ENCODE measurements around the gene MAT1A. TPM values are rescaled to one million over a fixed set of nuclear protein-coding genes. Genes with fewer than 3 reads are reported as not detected.
"Not testable (repeated sequence)": the region's sequence is repeated elsewhere in the genome, so short reads cannot be mapped to it uniquely, and the experiment has no call there.

MAT1A gene
- total and polyA plus RNA-seq, 2 experiments from 2014 or later: 0.97 to 8.0 TPM

- H3K9me2 ChIP-seq (ENCODE audit: insufficient read depth); H3K27ac ChIP-seq (ENCODE audit: low read depth); ATAC-seq; H3K4me1 Mint-ChIP-seq; H3K4me3 Mint-ChIP-seq; H4K20me1 ChIP-seq (replicated peaks; ENCODE audit: insufficient read depth); H3K4me1 ChIP-seq (ENCODE audit: insufficient read depth); DNase-seq (ENCODE audit: low spot score); H3K36me3 Mint-ChIP-seq (ENCODE audit: low read depth); H3K27me3 ChIP-seq (ENCODE audit: insufficient read depth); H2AFZ ChIP-seq; H3F3A ChIP-seq (replicated peaks; ENCODE audit: low read depth); H3K36me3 ChIP-seq (ENCODE audit: insufficient read depth); H3K9me3 Mint-ChIP-seq; H3K4me3 ChIP-seq; H3K79me2 ChIP-seq (replicated peaks; ENCODE audit: insufficient read depth); H3K4me2 ChIP-seq; H3K27ac Mint-ChIP-seq; H3K27me3 Mint-ChIP-seq (ENCODE audit: insufficient read depth, low read depth, poor library complexity): not testable (repeated sequence)
These were observed 66.4 kb downstream of the MAT1A start for GRCh38 chr10:80223031-80223419.

Other genes with a start within 250 kb of the MAT1A start
- 21.1 and 21.2 TPM in 2 replicates for gene TMEM254, start 211.0 kb downstream of the MAT1A start, total RNA-seq (2014; rRNA removed; shearing (Covaris generic))
- gene TMEM254, start 211.0 kb downstream of the MAT1A start, polyA plus RNA-seq (2016; fragmentation: Nextera tagmentation; extraction: Ambion mirVana): 21.1 and 21.5 TPM in 2 replicates
- 0.89 and 1.1 TPM in 2 replicates for gene PLAC9, start 156.9 kb downstream of the MAT1A start, total RNA-seq (2014; rRNA removed; shearing (Covaris generic))
- 11.0 and 14.4 TPM in 2 replicates for gene PLAC9, start 156.9 kb downstream of the MAT1A start, polyA plus RNA-seq (2016; fragmentation: Nextera tagmentation; extraction: Ambion mirVana)
- 38.9 and 42.3 TPM in 2 replicates for gene ANXA11, start 84.1 kb downstream of the MAT1A start, total RNA-seq (2014; rRNA removed; shearing (Covaris generic))
- 70.0 and 73.7 TPM in 2 replicates for gene ANXA11, start 84.1 kb downstream of the MAT1A start, polyA plus RNA-seq (2016; fragmentation: Nextera tagmentation; extraction: Ambion mirVana)
- gene DYDC1, start 67.1 kb upstream of the MAT1A start, total RNA-seq (2014; rRNA removed; shearing (Covaris generic)): 2.1 TPM in 1 of 2 replicates, not detected in the other
- 1.7 TPM in 1 of 2 replicates, not detected in the other for gene DYDC1, start 67.1 kb upstream of the MAT1A start, polyA plus RNA-seq (2016; fragmentation: Nextera tagmentation; extraction: Ambion mirVana)
- gene DYDC2, start 67.1 kb upstream of the MAT1A start, total RNA-seq (2014; rRNA removed; shearing (Covaris generic)): 1.7 and 8.1 TPM in 2 replicates
- gene DYDC2, start 67.1 kb upstream of the MAT1A start, polyA plus RNA-seq (2016; fragmentation: Nextera tagmentation; extraction: Ambion mirVana): 9.0 and 10.3 TPM in 2 replicates
- 31.8 and 40.1 TPM in 2 replicates for gene PRXL2A, start 118.9 kb upstream of the MAT1A start, total RNA-seq (2014; rRNA removed; shearing (Covaris generic))
- gene PRXL2A, start 118.9 kb upstream of the MAT1A start, polyA plus RNA-seq (2016; fragmentation: Nextera tagmentation; extraction: Ambion mirVana): 46.8 and 51.7 TPM in 2 replicates
- gene TSPAN14, start 164.7 kb upstream of the MAT1A start, total RNA-seq (2014; rRNA removed; shearing (Covaris generic)): 31.8 and 40.7 TPM in 2 replicates
- gene TSPAN14, start 164.7 kb upstream of the MAT1A start, polyA plus RNA-seq (2016; fragmentation: Nextera tagmentation; extraction: Ambion mirVana): 17.1 and 17.9 TPM in 2 replicates
- not detected in 2 replicates for gene SH2D4B, start 248.2 kb upstream of the MAT1A start, total RNA-seq (2014; rRNA removed; shearing (Covaris generic))
- 0.08 TPM in 1 of 2 replicates, not detected in the other for gene SH2D4B, start 248.2 kb upstream of the MAT1A start, polyA plus RNA-seq (2016; fragmentation: Nextera tagmentation; extraction: Ambion mirVana)